Measurements from ENCODE around the gene OR51I1. TPM values are rescaled to one million over a fixed set of nuclear protein-coding genes. Genes with fewer than 3 reads are reported as not detected.

Gene OR51I1
- total RNA-seq, 1 experiment from 2014 or later, result not detected

DNA sequence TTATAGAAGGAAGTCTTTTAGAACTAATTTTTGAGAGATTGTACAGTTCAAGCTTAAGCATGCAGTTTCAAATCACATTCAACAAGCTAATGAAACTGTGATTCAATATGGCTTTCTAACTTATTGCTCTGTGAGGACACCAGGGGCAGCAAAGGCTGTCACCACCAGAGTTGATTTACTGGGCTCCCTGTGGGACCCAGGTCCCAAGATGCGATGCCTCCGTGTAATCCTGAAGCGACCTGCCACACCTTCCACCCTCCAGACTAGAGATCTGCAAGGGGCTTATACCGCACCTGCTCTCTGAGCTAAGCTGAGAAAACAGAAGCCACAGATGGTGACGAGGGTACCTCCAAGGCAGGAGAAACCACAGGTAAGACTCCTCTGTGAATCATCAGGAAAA, 20.3 kb downstream of the OR51I1 start:
- CTCF ChIA-PET, result no interaction called here
- no peaks in the 10 kb centered on the region for H3K9me3 ChIP-seq (ENCODE audit: low read depth, low read length, poor library complexity, severe bottlenecking)
- intact Hi-C loops (cut with micrococcal nuclease; ENCODE audit: unreplicated experiment), result no loop called here
- H3K4me3 ChIP-seq (ENCODE audit: low read depth, low read length, poor library complexity, severe bottlenecking), result no peak overlapping the region
- TF ChIP-seq, protein P1, sequence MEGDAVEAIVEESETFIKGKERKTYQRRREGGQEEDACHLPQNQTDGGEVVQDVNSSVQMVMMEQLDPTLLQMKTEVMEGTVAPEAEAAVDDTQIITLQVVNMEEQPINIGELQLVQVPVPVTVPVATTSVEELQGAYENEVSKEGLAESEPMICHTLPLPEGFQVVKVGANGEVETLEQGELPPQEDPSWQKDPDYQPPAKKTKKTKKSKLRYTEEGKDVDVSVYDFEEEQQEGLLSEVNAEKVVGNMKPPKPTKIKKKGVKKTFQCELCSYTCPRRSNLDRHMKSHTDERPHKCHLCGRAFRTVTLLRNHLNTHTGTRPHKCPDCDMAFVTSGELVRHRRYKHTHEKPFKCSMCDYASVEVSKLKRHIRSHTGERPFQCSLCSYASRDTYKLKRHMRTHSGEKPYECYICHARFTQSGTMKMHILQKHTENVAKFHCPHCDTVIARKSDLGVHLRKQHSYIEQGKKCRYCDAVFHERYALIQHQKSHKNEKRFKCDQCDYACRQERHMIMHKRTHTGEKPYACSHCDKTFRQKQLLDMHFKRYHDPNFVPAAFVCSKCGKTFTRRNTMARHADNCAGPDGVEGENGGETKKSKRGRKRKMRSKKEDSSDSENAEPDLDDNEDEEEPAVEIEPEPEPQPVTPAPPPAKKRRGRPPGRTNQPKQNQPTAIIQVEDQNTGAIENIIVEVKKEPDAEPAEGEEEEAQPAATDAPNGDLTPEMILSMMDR (conservative IDR thresholded peaks at IDR 0.05; ENCODE audit: low read depth, low read length), result no peak
- TF ChIP-seq EZH2 (IDR thresholded peaks at IDR 0.05; ENCODE audit: borderline replicate concordance, low read depth, low read length, poor library complexity, severe bottlenecking), result no peak
- BruUV-seq (replicated peaks), result no TSS peak
- H3K4me1 ChIP-seq (ENCODE audit: insufficient read depth, low read length, poor library complexity, severe bottlenecking), result no peaks in the 10 kb centered on the region
- no peaks in the 10 kb centered on the region for H3K27me3 ChIP-seq (replicated peaks; ENCODE audit: insufficient read depth, low read depth, low read length, poor library complexity)
- no peak overlapping the region for H3K27ac ChIP-seq (ENCODE audit: low read depth, low read length, poor library complexity, severe bottlenecking)
- POLR2A ChIA-PET (ENCODE audit: low non-redundant PET), result no interaction called here
- no peaks in the 10 kb centered on the region for H3K36me3 ChIP-seq (ENCODE audit: insufficient read depth, low read length, poor library complexity, severe bottlenecking)
- no peak for DNase-seq (ENCODE audit: low spot score)

DNA sequence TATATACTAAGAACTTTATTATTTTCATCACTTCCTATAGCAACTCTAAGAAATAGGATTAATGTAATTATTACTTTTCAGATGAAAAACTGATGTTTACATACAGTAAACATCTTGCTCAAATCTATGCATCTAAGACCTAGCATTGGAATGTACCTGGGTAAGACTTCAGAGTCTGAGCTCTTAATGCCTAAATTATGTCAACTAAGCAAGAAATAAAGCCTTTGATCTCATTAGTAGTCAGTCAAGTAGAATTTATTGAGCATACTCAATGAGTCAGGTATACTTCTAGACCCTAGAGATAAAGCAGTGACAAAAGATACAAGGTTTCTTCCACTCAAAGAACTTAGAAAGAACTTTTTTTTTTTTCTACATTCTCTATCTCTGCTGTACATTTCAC, 36.1 kb downstream of the OR51I1 start:
- intact Hi-C loops (cut with micrococcal nuclease; ENCODE audit: unreplicated experiment), result no loop called here
- Histone ChIP-seq H3K4me1 (ENCODE audit: insufficient read depth, low read length, poor library complexity, severe bottlenecking) (no peaks in the 10 kb centered on the region), H3K27me3 (replicated peaks; ENCODE audit: insufficient read depth, low read depth, low read length, poor library complexity) (no peaks in the 10 kb centered on the region), H3K4me3 (ENCODE audit: low read depth, low read length, poor library complexity, severe bottlenecking) (no peak overlapping the region), H3K36me3 (ENCODE audit: insufficient read depth, low read length, poor library complexity, severe bottlenecking) (no peaks in the 10 kb centered on the region), H3K9me3 (ENCODE audit: low read depth, low read length, poor library complexity, severe bottlenecking) (no peaks in the 10 kb centered on the region), H3K27ac (ENCODE audit: low read depth, low read length, poor library complexity, severe bottlenecking) (no peak overlapping the region)
- POLR2A ChIA-PET (ENCODE audit: low non-redundant PET), result no interaction called here
- TF ChIP-seq, protein P1 (conservative IDR thresholded peaks at IDR 0.05; ENCODE audit: low read depth, low read length), result no peak
- no peak for TF ChIP-seq EZH2 (IDR thresholded peaks at IDR 0.05; ENCODE audit: borderline replicate concordance, low read depth, low read length, poor library complexity, severe bottlenecking)
- no peak for DNase-seq (ENCODE audit: low spot score)
- CTCF ChIA-PET, result no interaction called here
- no TSS peak for BruUV-seq (replicated peaks)

DNA sequence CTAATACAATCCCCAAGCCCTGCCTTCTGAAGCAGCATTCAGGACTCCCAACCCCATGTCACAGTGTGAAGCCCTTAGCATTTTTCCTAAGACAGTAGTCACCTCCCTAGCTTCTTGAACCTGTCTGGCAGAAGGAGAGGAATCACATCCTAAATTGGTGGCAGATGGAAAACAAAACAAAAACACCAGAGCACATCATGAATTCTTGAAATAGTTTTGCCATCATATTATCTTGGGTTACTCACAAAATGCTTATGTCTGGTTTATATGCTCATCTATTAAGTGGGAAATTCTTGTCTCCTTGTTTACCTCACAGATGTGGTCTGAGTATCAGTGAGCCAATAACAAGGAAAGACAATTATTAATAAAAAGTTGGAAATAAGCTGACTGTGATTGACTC, 42.4 kb downstream of the OR51I1 start:
- Histone ChIP-seq H3K27ac (ENCODE audit: low read depth, low read length, poor library complexity, severe bottlenecking) (no peak overlapping the region), H3K27me3 (replicated peaks; ENCODE audit: insufficient read depth, low read depth, low read length, poor library complexity) (no peaks in the 10 kb centered on the region), H3K4me3 (ENCODE audit: low read depth, low read length, poor library complexity, severe bottlenecking) (no peak overlapping the region), H3K9me3 (ENCODE audit: low read depth, low read length, poor library complexity, severe bottlenecking) (no peaks in the 10 kb centered on the region), H3K4me1 (ENCODE audit: insufficient read depth, low read length, poor library complexity, severe bottlenecking) (no peaks in the 10 kb centered on the region), H3K36me3 (ENCODE audit: insufficient read depth, low read length, poor library complexity, severe bottlenecking) (no peaks in the 10 kb centered on the region)
- intact Hi-C loops (cut with micrococcal nuclease; ENCODE audit: unreplicated experiment), result no loop called here
- POLR2A ChIA-PET (ENCODE audit: low non-redundant PET), result no interaction called here
- CTCF ChIA-PET, result no interaction called here
- TF ChIP-seq, protein P1 (conservative IDR thresholded peaks at IDR 0.05; ENCODE audit: low read depth, low read length), result no peak
- no peak for TF ChIP-seq EZH2 (IDR thresholded peaks at IDR 0.05; ENCODE audit: borderline replicate concordance, low read depth, low read length, poor library complexity, severe bottlenecking)
- BruUV-seq (replicated peaks), result no TSS peak
- DNase-seq (ENCODE audit: low spot score), result no peak
